IPS-NIHi11 (cell line): Measurements from ENCODE around the gene PIGN.

Experiments
- DNase-seq: peaks from one replicate; pipeline ENCODE4 v3.0.0; 2012; ENCODE audit warnings: mixed read lengths, low spot score

Gene PIGN

GRCh38 chr18:62106271-62106670 is 80.6 kb downstream of the PIGN start:
- no peak for DNase-seq

GRCh38 chr18:62105376-62105775 is 81.5 kb downstream of the PIGN start:
- DNase-seq = no peak

GRCh38 chr18:62102221-62102620 is 84.6 kb downstream of the PIGN start:
- no peak for DNase-seq

GRCh38 chr18:62101321-62101721 is 85.5 kb downstream of the PIGN start:
- DNase-seq = no peak

GRCh38 chr18:62098960-62099359 is 87.9 kb downstream of the PIGN start:
- DNase-seq = no peak

GRCh38 chr18:62097698-62098097 is 89.2 kb downstream of the PIGN start:
- no peak for DNase-seq

GRCh38 chr18:62091487-62092120 is 95.3 kb downstream of the PIGN start:
- no peak for DNase-seq

GRCh38 chr18:62089174-62089573 is 97.7 kb downstream of the PIGN start:
- no peak for DNase-seq

GRCh38 chr18:62088156-62088555 is 98.7 kb downstream of the PIGN start:
- DNase-seq = no peak

GRCh38 chr18:62085756-62086155 is 101.1 kb downstream of the PIGN start:
- DNase-seq = no peak

GRCh38 chr18:62081761-62082294 is 105.0 kb downstream of the PIGN start:
- DNase-seq = no peak

- no peak for DNase-seq
Measured at GRCh38 chr18:62081248-62081647, 105.6 kb downstream of the PIGN start.

- no peak for DNase-seq
Measured at GRCh38 chr18:62080172-62080900, 106.5 kb downstream of the PIGN start.

GRCh38 chr18:62073461-62074281 is 113.2 kb downstream of the PIGN start:
- DNase-seq = no peak

- no peak for DNase-seq
Measured at GRCh38 chr18:62072370-62072769, 114.5 kb downstream of the PIGN start.

- no peak for DNase-seq
Measured at GRCh38 chr18:62071071-62071470, 115.8 kb downstream of the PIGN start.

GRCh38 chr18:62070302-62070701 is 116.6 kb downstream of the PIGN start:
- DNase-seq = no peak

GRCh38 chr18:62069556-62069955 is 117.3 kb downstream of the PIGN start:
- no peak for DNase-seq

- no peak for DNase-seq
Measured at GRCh38 chr18:62066102-62066818, 120.6 kb downstream of the PIGN start.

- DNase-seq = no peak
Measured at GRCh38 chr18:62064361-62064760, 122.5 kb downstream of the PIGN start.

- DNase-seq = no peak
Measured at GRCh38 chr18:62061821-62062478, 124.9 kb downstream of the PIGN start.
